MM.1S (cell line): ENCODE data around the gene RAPGEF2.

Source experiments
- EZH2 ChIP-seq: fragments of 300-600 bp; sonication (generic); optimal IDR thresholded peaks from 2 replicates; pipeline ENCODE3; 2017; ENCODE audit warnings: low read depth, mild to moderate bottlenecking, antibody characterized with exemption, low read length, mixed read lengths
- EZH2phosphoT487 ChIP-seq: fragments of 300-600 bp; sonication (generic); IDR thresholded peaks from 2 replicates; pipeline ENCODE4 v1.6.1; 2018; ENCODE audit warnings: antibody characterized with exemption, low read length
- TF ChIP-seq, protein P1 (sequence below): fragments of 300-600 bp; sonication (generic); IDR thresholded peaks from 2 replicates; pipeline ENCODE4 v1.5.1; 2016; ENCODE audit warnings: antibody characterized with exemption, low read length, mixed read lengths

DNA sequence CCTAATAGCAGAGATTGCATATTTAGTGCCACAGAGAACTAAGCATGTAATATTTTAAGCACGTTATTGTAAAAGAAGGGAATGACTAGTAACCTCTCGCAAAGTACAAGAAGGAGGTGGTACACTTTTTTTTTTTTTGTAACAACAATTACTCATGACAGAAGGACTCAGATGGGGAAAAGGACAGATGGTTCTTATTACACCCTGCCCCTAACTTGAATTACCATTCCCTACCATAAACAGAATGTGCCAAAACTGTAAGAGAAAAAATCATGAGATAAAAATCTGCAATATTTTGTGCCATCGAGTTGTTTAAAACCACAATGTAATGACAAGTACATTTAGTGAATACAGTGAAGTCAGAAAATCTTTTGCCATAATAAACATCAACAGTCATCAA, 33.0 kb upstream of the RAPGEF2 start:
- TF ChIP-seq, protein P1, sequence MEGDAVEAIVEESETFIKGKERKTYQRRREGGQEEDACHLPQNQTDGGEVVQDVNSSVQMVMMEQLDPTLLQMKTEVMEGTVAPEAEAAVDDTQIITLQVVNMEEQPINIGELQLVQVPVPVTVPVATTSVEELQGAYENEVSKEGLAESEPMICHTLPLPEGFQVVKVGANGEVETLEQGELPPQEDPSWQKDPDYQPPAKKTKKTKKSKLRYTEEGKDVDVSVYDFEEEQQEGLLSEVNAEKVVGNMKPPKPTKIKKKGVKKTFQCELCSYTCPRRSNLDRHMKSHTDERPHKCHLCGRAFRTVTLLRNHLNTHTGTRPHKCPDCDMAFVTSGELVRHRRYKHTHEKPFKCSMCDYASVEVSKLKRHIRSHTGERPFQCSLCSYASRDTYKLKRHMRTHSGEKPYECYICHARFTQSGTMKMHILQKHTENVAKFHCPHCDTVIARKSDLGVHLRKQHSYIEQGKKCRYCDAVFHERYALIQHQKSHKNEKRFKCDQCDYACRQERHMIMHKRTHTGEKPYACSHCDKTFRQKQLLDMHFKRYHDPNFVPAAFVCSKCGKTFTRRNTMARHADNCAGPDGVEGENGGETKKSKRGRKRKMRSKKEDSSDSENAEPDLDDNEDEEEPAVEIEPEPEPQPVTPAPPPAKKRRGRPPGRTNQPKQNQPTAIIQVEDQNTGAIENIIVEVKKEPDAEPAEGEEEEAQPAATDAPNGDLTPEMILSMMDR: no peak
- no peak for TF ChIP-seq EZH2phosphoT487
- no peak for TF ChIP-seq EZH2
